Endothelial cell of umbilical vein (primary cell): ENCODE measurements around the gene GFI1B. TPM values are rescaled to one million over a fixed set of nuclear protein-coding genes. Genes with fewer than 3 reads are reported as not detected.
A peak's percentile ranks its signal among the peaks of the same experiment; 100 is the strongest.

Experiments used
- Bru-seq: library from RNA; stranded (reverse); fragments of 400-500 nt; gene quantifications from one replicate; lab custom pipeline; 2021; lab: Mats Ljungman, UMichigan
- BruChase-seq, 2 experiments: library from RNA; stranded (reverse); fragments of 400-500 nt; gene quantifications; one replicate each; lab custom pipeline; 2021; lab: Mats Ljungman, UMichigan
- BruUV-seq: library from RNA; stranded (reverse); fragments of 400-500 nt; replicated peaks from 2 replicates; lab custom pipeline; 2021; lab: Mats Ljungman, UMichigan
- CTCF ChIA-PET: fragments of 300-600, 350-600 bp; sonication (Branson Sonifier 250); formaldehyde crosslinking; loops from one replicate; lab custom pipeline; 2021; ENCODE audit warnings: antibody characterized with exemption, inconsistent platforms; lab: Charles Lee
- POLR2A ChIA-PET: fragments of 300-600, 350-600 bp; sonication (Branson Sonifier 250); formaldehyde crosslinking; loops from one replicate; lab custom pipeline; 2021; ENCODE audit warnings: antibody characterized with exemption, inconsistent platforms; lab: Charles Lee
- DNase-seq: peaks from one replicate; pipeline ENCODE4 v3.0.0-alpha.2; 2011; ENCODE audit warnings: low read depth, low spot score
- FAIRE-seq: peaks from 2 replicates; lab custom pipeline; 2011; peaks lifted over from hg19 to GRCh38; lab: Jason Lieb, UNC
- H2AFZ ChIP-seq: 2 replicates; pipeline ENCODE4 v1.6.0; 2012; ENCODE audit warnings: low read depth, low read length, control low read depth, inconsistent platforms
- H3K27ac ChIP-seq: 2 replicates; pipeline ENCODE4 v1.5.1; 2011; ENCODE audit warnings: low read depth, mild to moderate bottlenecking, control low read depth, low read length, moderate library complexity; ENCODE audit not compliant: insufficient read depth
- H3K27me3 ChIP-seq, 2 experiments: 2 replicates each; pipeline versions ENCODE4 v1.6.0 to v1.6.1; 2011; ENCODE audit warnings: low read length in 2 of 2, mixed read lengths in 1 of 2; ENCODE audit not compliant: control insufficient read depth in 2 of 2, insufficient read depth in 2 of 2
- H3K36me3 ChIP-seq, 2 experiments: 2 replicates in 1 of 2; 3 replicates in 1 of 2; pipeline ENCODE4 v1.5.1; 2011; ENCODE audit warnings: low read length in 2 of 2, mild to moderate bottlenecking in 1 of 2, moderate library complexity in 1 of 2; ENCODE audit not compliant: control insufficient read depth in 2 of 2, insufficient read depth in 2 of 2; ENCODE audit errors: extremely low read depth in 1 of 2
- H3K4me1 ChIP-seq: 3 replicates; pipeline ENCODE4 v1.5.1; 2011; ENCODE audit warnings: mild to moderate bottlenecking, low read length; ENCODE audit not compliant: control insufficient read depth, insufficient read depth; ENCODE audit errors: extremely low read depth
- H3K4me2 ChIP-seq: 2 replicates; pipeline ENCODE4 v1.6.1; 2011; ENCODE audit warnings: low read length, control low read depth, mixed read lengths; ENCODE audit not compliant: insufficient read depth
- H3K4me3 ChIP-seq, 3 experiments: fragments of 200-600 bp in 1 of 3; sonication (generic), shearing (Covaris generic) in 1 of 3; replicated peaks in 1 of 3; 2 replicates each; pipeline ENCODE4 v1.5.1; 2011 to 2016; ENCODE audit warnings: control low read depth in 3 of 3, low read length in 3 of 3, mild to moderate bottlenecking in 2 of 3, inconsistent platforms in 1 of 3, low read depth in 1 of 3, moderate library complexity in 1 of 3; ENCODE audit not compliant: insufficient read depth in 1 of 3
- H3K79me2 ChIP-seq: 2 replicates; pipeline ENCODE4 v1.6.0; 2012; ENCODE audit warnings: low read length, inconsistent platforms; ENCODE audit not compliant: control insufficient read depth, insufficient read depth
- H3K9ac ChIP-seq: replicated peaks from 2 replicates; pipeline ENCODE3; 2011; ENCODE audit warnings: low read length, control low read depth; ENCODE audit not compliant: insufficient read depth; ENCODE audit errors: extremely low read depth
- H3K9me1 ChIP-seq: replicated peaks from 3 replicates; pipeline ENCODE4 v1.6.0; 2011; ENCODE audit warnings: mild to moderate bottlenecking, low read length; ENCODE audit not compliant: control insufficient read depth, insufficient read depth; ENCODE audit errors: extremely low read depth
- H3K9me3 ChIP-seq: replicated peaks from 2 replicates; pipeline ENCODE4 v1.5.1; 2012; ENCODE audit warnings: low read length, inconsistent platforms; ENCODE audit not compliant: control insufficient read depth, insufficient read depth
- H4K20me1 ChIP-seq: replicated peaks from 2 replicates; pipeline ENCODE3; 2011; ENCODE audit warnings: mild to moderate bottlenecking, low read length; ENCODE audit not compliant: control insufficient read depth, insufficient read depth; ENCODE audit errors: extremely low read depth
- EZH2 ChIP-seq: IDR thresholded peaks from 2 replicates; pipeline ENCODE4 v1.6.1; 2012; ENCODE audit warnings: borderline replicate concordance, low read depth, mild to moderate bottlenecking, moderate library complexity, low read length, inconsistent platforms; ENCODE audit not compliant: severe bottlenecking
- FOS ChIP-seq: IDR thresholded peaks from 2 replicates; pipeline ENCODE4 v1.6.1; 2011; ENCODE audit warnings: mild to moderate bottlenecking, low read length, moderate library complexity, borderline replicate concordance; ENCODE audit not compliant: insufficient read depth
- GATA2 ChIP-seq: IDR thresholded peaks from 2 replicates; pipeline ENCODE4 v1.7.0; 2011; ENCODE audit warnings: low read depth, mild to moderate bottlenecking, moderate library complexity, mixed read lengths, low read length; ENCODE audit not compliant: insufficient read length, insufficient read depth
- JUN ChIP-seq: IDR thresholded peaks from 2 replicates; pipeline ENCODE4 v1.6.1; 2011; ENCODE audit warnings: borderline replicate concordance, low read depth; ENCODE audit not compliant: insufficient read length, insufficient read depth
- MYC ChIP-seq: IDR thresholded peaks from one replicate; pipeline ENCODE4 v1.6.1; 2011; ENCODE audit warnings: mild to moderate bottlenecking, low read depth, low read length
- POLR2A ChIP-seq: IDR thresholded peaks from 2 replicates; pipeline ENCODE4 v1.6.1; 2012; ENCODE audit warnings: low read depth, mild to moderate bottlenecking, control low read depth, low read length
- POLR2AphosphoS5 ChIP-seq: IDR thresholded peaks from 2 replicates; pipeline ENCODE4 v1.6.1; 2012; ENCODE audit warnings: low read depth, mild to moderate bottlenecking, control low read depth, low read length, moderate library complexity; ENCODE audit not compliant: insufficient read depth
- dilution Hi-C: fragments of 300-500 bp; cut with MboI; formaldehyde crosslinking; loops from one replicate; pipeline ENCODE4 v1.15.0; 2019; ENCODE audit warnings: low sequenced_read_pairs; ENCODE audit not compliant: extremely low pct_ligation_motif_present
- intact Hi-C: fragments of 100-400 bp; cut with micrococcal nuclease; formaldehyde crosslinking; loops from one replicate; pipeline ENCODE4 v1.10.0; 2022
- long read RNA-seq: library from polyadenylated mRNA; stranded (forward); transcript quantifications from one replicate; pipeline ENCODE4 v2.0.0, GENCODE V29; 2021
- polyA minus RNA-seq, 3 experiments: library from RNA; depleted of rRNA, polyadenylated mRNA; stranded (reverse); fragments of >200 nt; gene quantifications; 1 replicate in 1 of 3; 2 replicates in 2 of 3; pipeline ENCODE4 v1.2.3, GENCODE V29; 2011
- polyA plus RNA-seq, 4 experiments: library from polyadenylated mRNA; depleted of rRNA in 3 of 4; stranded (reverse) in 3 of 4; unstranded in 1 of 4; fragments of >200 nt; gene quantifications; 2 replicates each; pipeline versions ENCODE4 v1.2.1 to v1.2.3, GENCODE V29; 2011 to 2012; ENCODE audit warnings: missing spikeins in 1 of 4
- total RNA-seq: library from RNA; stranded (reverse); gene quantifications from 2 replicates; pipeline ENCODE4 v1.2.3, GENCODE V29; 2021
- TF ChIP-seq, protein P1 (sequence below): IDR thresholded peaks from 2 replicates; pipeline ENCODE4 v1.6.1; 2011; ENCODE audit not compliant: insufficient read depth, insufficient read length
- TF ChIP-seq, protein P2 (sequence below), 2 donors: IDR thresholded peaks; 1 replicate in 1 of 2; 2 replicates in 1 of 2; pipeline ENCODE4 v1.5.1; 2011; ENCODE audit warnings: low read length in 2 of 2, mild to moderate bottlenecking in 2 of 2, moderate library complexity in 2 of 2, control low read depth in 1 of 2, inconsistent platforms in 1 of 2, low read depth in 1 of 2; ENCODE audit not compliant: insufficient read depth in 1 of 2; ENCODE audit errors: extremely low read depth in 1 of 2

Gene GFI1B
- not detected in 2 replicates for total RNA-seq
- polyA plus RNA-seq, result 0.04 TPM in 1 of 2 replicates, not detected in the other
- 0.01 TPM in 1 of 2 replicates, not detected in the other for polyA plus RNA-seq (2011; cell fraction: cytosol; rRNA removed)
- not detected in 2 replicates for polyA plus RNA-seq (2011; cell fraction: nucleus; rRNA removed)
- not detected in 2 replicates for polyA plus RNA-seq (2012)
- polyA minus RNA-seq, result 0.78 and 1.6 TPM in 2 replicates
- polyA minus RNA-seq (2011; cell fraction: cytosol; rRNA and poly(A)+ RNA removed), result not detected
- not detected in 2 replicates for polyA minus RNA-seq (2011; cell fraction: nucleus; rRNA and poly(A)+ RNA removed)
- Bru-seq, nascent RNA, result percentile 4 among the genes with signal in this experiment
- percentile 7 among the genes with signal in this experiment for BruChase-seq, experiment 1, labeled RNA remaining after a 6-hour chase
- BruChase-seq, experiment 2, labeled RNA remaining after a 2-hour chase, result percentile 5 among the genes with signal in this experiment
- long read RNA-seq, result 0 reads

DNA sequence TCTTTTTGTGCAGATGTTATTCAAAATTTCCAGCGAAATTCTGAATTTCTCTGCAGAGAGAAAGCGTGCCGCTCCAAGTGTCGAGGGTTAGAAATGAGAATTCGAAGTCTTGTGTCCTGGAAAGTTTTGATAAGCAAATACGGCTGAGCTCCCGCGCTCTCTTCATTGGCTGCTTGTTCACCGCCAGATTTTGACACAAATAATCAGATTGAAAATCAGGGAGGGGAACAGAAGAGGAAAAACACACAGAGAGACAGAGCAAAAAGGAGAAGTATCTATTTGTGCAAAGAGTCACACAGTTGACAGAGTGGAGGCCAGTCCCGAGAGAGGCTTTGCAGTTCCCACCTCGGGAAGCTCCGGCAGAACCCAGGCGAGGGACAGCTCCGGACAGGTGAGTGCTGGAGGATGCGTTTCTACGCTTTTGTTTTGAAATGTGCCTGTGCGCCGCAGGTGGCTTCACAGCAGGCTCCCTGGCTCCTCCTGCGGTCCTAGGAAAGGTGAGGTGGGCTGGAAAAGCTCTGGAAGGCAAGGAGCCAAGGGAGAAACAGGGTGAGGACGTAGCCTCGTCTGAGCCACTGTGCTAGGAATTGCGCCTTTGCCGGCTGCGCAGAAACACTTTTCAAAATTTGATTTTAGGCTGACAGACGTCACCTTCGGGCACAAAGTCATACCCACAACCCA, at the start of gene GFI1B:
TSS of gene GFI1B (plus strand) at position 244 of the 681 bp plus-strand sequence. CDS start 7,985 bp downstream, outside the sequence.
- H3K27ac ChIP-seq, result no peak within 1 kb of the TSS
- intact Hi-C loops, result loop anchor here (10.0 kb wide), 1 partner anchor 174 kb away; no protein-coding TSS in a partner anchor
- H3K9me1 ChIP-seq, result no peaks in the 10 kb centered on the region
- peaks cover 22 to 28% of the 10 kb centered on the region in 2 experiments for H3K27me3 ChIP-seq
- dilution Hi-C loops, result no loop called here
- H3K4me2 ChIP-seq, result no peak within 1 kb of the TSS
- ChIA-PET POLR2A (no interaction called here), CTCF (interaction anchor here (0.8 to 2.5 kb wide), 13 partner anchors 12 to 508 kb away, joined by 3 to 10 read pairs (median 5); partner anchors contain the start of genes AK8 and GTF3C5)
- no peaks in the 10 kb centered on the region for H3K36me3 ChIP-seq
- BruUV-seq, result no TSS peak
- no peaks in the 10 kb centered on the region for H3K9me3 ChIP-seq
- H4K20me1 ChIP-seq, result no peaks in the 10 kb centered on the region
- FAIRE-seq (no peak), DNase-seq (no peak)
- no peak within 1 kb of the TSS for H3K9ac ChIP-seq
- H3K4me1 ChIP-seq, result no peaks in the 10 kb centered on the region
- H3K79me2 ChIP-seq, result no peaks in the 10 kb centered on the region
- H2AFZ ChIP-seq, result no peak within 1 kb of the TSS
- no peak within 1 kb of the TSS for H3K4me3 ChIP-seq
- TF ChIP-seq POLR2AphosphoS5 (no peak), POLR2A (no peak), JUN (no peak), GATA2 (no peak), EZH2 (no peak), FOS (no peak), MYC (no peak)
- TF ChIP-seq, protein P1, sequence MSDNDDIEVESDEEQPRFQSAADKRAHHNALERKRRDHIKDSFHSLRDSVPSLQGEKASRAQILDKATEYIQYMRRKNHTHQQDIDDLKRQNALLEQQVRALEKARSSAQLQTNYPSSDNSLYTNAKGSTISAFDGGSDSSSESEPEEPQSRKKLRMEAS, result no peak
- TF ChIP-seq, protein P2, sequence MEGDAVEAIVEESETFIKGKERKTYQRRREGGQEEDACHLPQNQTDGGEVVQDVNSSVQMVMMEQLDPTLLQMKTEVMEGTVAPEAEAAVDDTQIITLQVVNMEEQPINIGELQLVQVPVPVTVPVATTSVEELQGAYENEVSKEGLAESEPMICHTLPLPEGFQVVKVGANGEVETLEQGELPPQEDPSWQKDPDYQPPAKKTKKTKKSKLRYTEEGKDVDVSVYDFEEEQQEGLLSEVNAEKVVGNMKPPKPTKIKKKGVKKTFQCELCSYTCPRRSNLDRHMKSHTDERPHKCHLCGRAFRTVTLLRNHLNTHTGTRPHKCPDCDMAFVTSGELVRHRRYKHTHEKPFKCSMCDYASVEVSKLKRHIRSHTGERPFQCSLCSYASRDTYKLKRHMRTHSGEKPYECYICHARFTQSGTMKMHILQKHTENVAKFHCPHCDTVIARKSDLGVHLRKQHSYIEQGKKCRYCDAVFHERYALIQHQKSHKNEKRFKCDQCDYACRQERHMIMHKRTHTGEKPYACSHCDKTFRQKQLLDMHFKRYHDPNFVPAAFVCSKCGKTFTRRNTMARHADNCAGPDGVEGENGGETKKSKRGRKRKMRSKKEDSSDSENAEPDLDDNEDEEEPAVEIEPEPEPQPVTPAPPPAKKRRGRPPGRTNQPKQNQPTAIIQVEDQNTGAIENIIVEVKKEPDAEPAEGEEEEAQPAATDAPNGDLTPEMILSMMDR (IDR thresholded peaks at IDR 0.05; ENCODE audit: extremely low read depth in 1 of 2, insufficient read depth in 1 of 2, low read depth in 1 of 2, low read length in 2 of 2), result no peak
